Gastrocnemius medialis (tissue), 4 donors: ENCODE measurements around the gene TMEM107. TPM values are rescaled to one million over a fixed set of nuclear protein-coding genes. Genes with fewer than 3 reads are reported as not detected.
"Not testable (repeated sequence)": the region's sequence is repeated elsewhere in the genome, so short reads cannot be mapped to it uniquely, and the experiment has no call there.

Experiments used
- ATAC-seq, 2 donors: fragments of 150-250 bp; one replicate each; pipeline ENCODE4 v1.9.1; 2016
- DNase-seq, 2 donors: peaks; one replicate each; pipeline ENCODE4 v3.0.0-alpha.2; 2019
- H3K27ac ChIP-seq, 4 donors: fragments of 200-600 bp; sonication (generic); 1 replicate in 1 of 4; 2 replicates in 3 of 4; pipeline ENCODE4 v1.5.1; 2016 to 2018; ENCODE audit warnings: mild to moderate bottlenecking in 2 of 4, moderate library complexity in 1 of 4
- H3K27me3 ChIP-seq, 3 donors: fragments of 200-600 bp; sonication (generic) in 2 of 3; 1 replicate in 1 of 3; 2 replicates in 2 of 3; pipeline versions ENCODE4 v1.5.1 to v1.6.0; 2016 to 2019; ENCODE audit warnings: mild to moderate bottlenecking in 1 of 3, moderate library complexity in 1 of 3
- H3K36me3 ChIP-seq, 2 donors: fragments of 200-600 bp; sonication (generic) in 1 of 2; one replicate each; pipeline ENCODE4 v1.5.1; 2017 to 2018
- H3K4me1 ChIP-seq, 2 donors: fragments of 200-600 bp; sonication (generic) in 1 of 2; one replicate each; pipeline ENCODE4 v1.5.1; 2016 to 2017; ENCODE audit warnings: mild to moderate bottlenecking in 2 of 2
- H3K4me3 ChIP-seq, 4 donors: fragments of 200-600 bp; sonication (generic) in 3 of 4; 1 replicate in 1 of 4; 2 replicates in 3 of 4; pipeline ENCODE4 v1.5.1; 2016 to 2019; ENCODE audit warnings: mild to moderate bottlenecking in 2 of 4
- H3K9me3 ChIP-seq, 3 donors: fragments of 200-600 bp; sonication (generic) in 2 of 3; 1 replicate in 1 of 3; 2 replicates in 2 of 3; pipeline ENCODE4 v1.5.1; 2016 to 2019
- CTCF ChIP-seq, 5 experiments: fragments of 450-650 bp in 3 of 5; fragments of 200-600 bp in 2 of 5; sonication (generic) in 2 of 5; IDR thresholded peaks in 4 of 5; conservative IDR thresholded peaks in 1 of 5; 1 replicate in 4 of 5; 2 replicates in 1 of 5; pipeline ENCODE4 v1.5.1; 2016 to 2019; ENCODE audit warnings: antibody characterized with exemption in 5 of 5, mild to moderate bottlenecking in 3 of 5, moderate library complexity in 3 of 5
- POLR2A ChIP-seq, 2 donors: fragments of 450-650 bp; IDR thresholded peaks; one replicate each; pipeline ENCODE4 v1.6.1; 2017; ENCODE audit warnings: antibody characterized with exemption in 2 of 2, mild to moderate bottlenecking in 2 of 2, moderate library complexity in 2 of 2
- in situ Hi-C, 4 donors: fragments of 200-750 bp; cut with MboI; loops; one replicate each; pipeline versions ENCODE4 v1.15.0 to v1.8.0; 2017; ENCODE audit warnings: low sequenced_read_pairs in 4 of 4
- intact Hi-C: fragments of 100-400 bp; cut with DNase I; formaldehyde crosslinking; loops from one replicate; pipeline ENCODE4 v1.15.1; 2023; ENCODE audit warnings: low total_unique reads
- total RNA-seq, 4 donors: library from RNA; depleted of rRNA; stranded (reverse); fragments of >200 nt; gene quantifications; one replicate each; pipeline versions ENCODE4 v1.1.0 to v1.2.3, GENCODE V29; 2016

The TMEM107 gene
- total RNA-seq, 4 donors from 2014 or later: 0.75 to 5.7 (median 3.1) TPM

GRCh38 chr17:8222630-8223355 lies 46.6 kb upstream of the TMEM107 start:
- peaks cover 11 to 13% of the 10 kb centered on the region in 2 donors for H3K4me1 ChIP-seq

GRCh38 chr17:8222380-8222629 lies 46.1 kb upstream of the TMEM107 start:
- peaks cover 11 to 13% of the 10 kb centered on the region in 2 donors for H3K4me1 ChIP-seq

More at GRCh38 chr17:8222630-8223355, 46.6 kb upstream of the TMEM107 start:
- H3K27ac ChIP-seq: peak overlapping the region; percentile 89 to 99 (median 94)
- no peaks in the 10 kb centered on the region for H3K9me3 ChIP-seq
- peak overlapping the region; percentile 64 to 91 (median 67) for H3K4me3 ChIP-seq
- ATAC-seq (peak; percentile 51 to 55), DNase-seq (peak; percentile 88 to 95)
- TF ChIP-seq CTCF (IDR thresholded peaks at IDR 0.05 in 4 of 5, conservative IDR thresholded peaks at IDR 0.05 in 1 of 5): no peak
- peak; percentile 63 to 65 for TF ChIP-seq POLR2A (IDR thresholded peaks at IDR 0.05)
- H3K36me3 ChIP-seq: peaks cover 0 to 3% of the 10 kb centered on the region in 2 donors
- H3K27me3 ChIP-seq: no peaks in the 10 kb centered on the region
- intact Hi-C loops (loop anchor here (1.0 to 5.0 kb wide), 6 partner anchors 26 to 215 kb away; partner anchors contain the start of genes CTC1, NDEL1, RANGRF and VAMP2), in situ Hi-C loops (loop anchor here in 2 of 4 donors (5.0 to 10.0 kb wide), 2 partner anchors 35 to 72 kb away; partner anchors contain the start of gene SLC25A35 (in 1 of the 2))

GRCh38 chr17:8221663-8222379 lies 45.6 kb upstream of the TMEM107 start:
- TF ChIP-seq POLR2A (IDR thresholded peaks at IDR 0.05) (no peak), CTCF (IDR thresholded peaks at IDR 0.05 in 4 of 5, conservative IDR thresholded peaks at IDR 0.05 in 1 of 5) (peak in 1 of 5 experiments; percentile 13)
- peak; percentile 66 to 70 for ATAC-seq
- Histone ChIP-seq H3K36me3 (no peaks in the 10 kb centered on the region), H3K4me1 (peaks cover 11 to 13% of the 10 kb centered on the region in 2 donors), H3K27me3 (no peaks in the 10 kb centered on the region), H3K9me3 (no peaks in the 10 kb centered on the region), H3K4me3 (peak overlapping the region; percentile 64 to 91 (median 67)), H3K27ac (peak overlapping the region; percentile 89 to 99 (median 94))
- peak; percentile 77 to 81 for DNase-seq
- intact Hi-C loops: loop anchor here (1.0 to 5.0 kb wide), 7 partner anchors 26 to 215 kb away; partner anchors contain the start of genes CTC1, KRABD2, NDEL1 and RANGRF
- in situ Hi-C loops: loop anchor here in 2 of 4 donors (5.0 to 10.0 kb wide), 2 partner anchors 35 to 73 kb away; partner anchors contain the start of gene SLC25A35 (in 1 of the 2)

More at GRCh38 chr17:8222380-8222629, 46.1 kb upstream of the TMEM107 start:
- Histone ChIP-seq H3K4me3 (peak overlapping the region; percentile 64 to 91 (median 67)), H3K27me3 (no peaks in the 10 kb centered on the region), H3K9me3 (no peaks in the 10 kb centered on the region), H3K36me3 (no peaks in the 10 kb centered on the region), H3K27ac (peak overlapping the region; percentile 89 to 99 (median 94))
- TF ChIP-seq POLR2A (IDR thresholded peaks at IDR 0.05) (no peak), CTCF (IDR thresholded peaks at IDR 0.05 in 4 of 5, conservative IDR thresholded peaks at IDR 0.05 in 1 of 5) (no peak)
- ATAC-seq (peak; percentile 33 to 35), DNase-seq (peak in 1 of 2 donors; percentile 58)
- in situ Hi-C loops (loop anchor here in 2 of 4 donors (5.0 to 10.0 kb wide), 2 partner anchors 35 to 72 kb away; partner anchors contain the start of gene SLC25A35 (in 1 of the 2)), intact Hi-C loops (loop anchor here (1.0 to 5.0 kb wide), 6 partner anchors 26 to 215 kb away; partner anchors contain the start of genes CTC1, NDEL1, RANGRF and VAMP2)

GRCh38 chr17:8220783-8221662 lies 44.8 kb upstream of the TMEM107 start:
- intact Hi-C loops (loop anchor here (1.0 to 5.0 kb wide), 2 partner anchors 155 to 216 kb away; partner anchors contain the start of genes KRABD2 and NDEL1), in situ Hi-C loops (loop anchor here in 2 of 4 donors (5.0 to 10.0 kb wide), 2 partner anchors 34 to 74 kb away; partner anchors contain the start of gene SLC25A35 (in 1 of the 2))
- Histone ChIP-seq H3K4me1 (peaks cover 11 to 13% of the 10 kb centered on the region in 2 donors), H3K27me3 (no peaks in the 10 kb centered on the region), H3K27ac (peak overlapping the region; percentile 89 to 99 (median 94)), H3K9me3 (no peaks in the 10 kb centered on the region), H3K4me3 (peak overlapping the region; percentile 64 to 91 (median 67)), H3K36me3 (no peaks in the 10 kb centered on the region)
- ATAC-seq: peak; percentile 64 to 67
- TF ChIP-seq CTCF (IDR thresholded peaks at IDR 0.05 in 4 of 5, conservative IDR thresholded peaks at IDR 0.05 in 1 of 5) (no peak), POLR2A (IDR thresholded peaks at IDR 0.05) (peak; percentile 10 to 32)
- DNase-seq: peak; percentile 78 to 88

- H3K27me3 ChIP-seq, H3K4me3 ChIP-seq, H3K27ac ChIP-seq, H3K9me3 ChIP-seq, in situ Hi-C loops, intact Hi-C loops, ATAC-seq, H3K36me3 ChIP-seq, DNase-seq: not testable (repeated sequence)
- peaks cover 6 to 14% of the 10 kb centered on the region in 2 donors for H3K4me1 ChIP-seq
These were observed 37.8 kb upstream of the TMEM107 start for GRCh38 chr17:8214000-8214399.
